K562 (cell line): ENCODE measurements around the gene MEIOB. TPM values are rescaled to one million over a fixed set of nuclear protein-coding genes. Genes with fewer than 3 reads are reported as not detected.

ENCODE experiments used
- CBFA2T2 ChIP-seq: fragments of 450-650 bp; conservative IDR thresholded peaks from 2 replicates; pipeline ENCODE4 v1.6.1; 2017; ENCODE audit warnings: mild to moderate bottlenecking
- CCNT2 ChIP-seq: IDR thresholded peaks from 2 replicates; pipeline ENCODE4 v1.6.1; 2011; ENCODE audit warnings: borderline replicate concordance, low read depth, mild to moderate bottlenecking, moderate library complexity, mixed read lengths, low read length; ENCODE audit not compliant: insufficient read length; ENCODE audit errors: extremely low read depth
- DMBX1 ChIP-seq: fragments of 250-450 bp; sonication (Bioruptor Pico); IDR thresholded peaks from 2 replicates; pipeline ENCODE4 v1.8.0; 2022; ENCODE audit warnings: inconsistent platforms, mild to moderate bottlenecking, moderate library complexity, borderline replicate concordance
- FOXP1 ChIP-seq: sonication (generic); formaldehyde crosslinking; IDR thresholded peaks from 2 replicates; pipeline ENCODE4 v1.8.0; 2022; ENCODE audit warnings: mild to moderate bottlenecking, missing genetic modification reagents
- HLTF ChIP-seq: fragments of 450-650 bp; IDR thresholded peaks from 2 replicates; pipeline ENCODE4 v1.6.1; 2016
- HNRNPLL ChIP-seq: fragments of 200-400 bp; formaldehyde crosslinking; IDR thresholded peaks from 2 replicates; pipeline ENCODE4 v1.6.1; 2017; ENCODE audit warnings: low read length, low read depth, mild to moderate bottlenecking; ENCODE audit not compliant: poor library complexity, severe bottlenecking
- NFIC ChIP-seq: fragments of 450-650 bp; IDR thresholded peaks from 2 replicates; pipeline ENCODE4 v1.6.1; 2017; ENCODE audit warnings: mild to moderate bottlenecking, inconsistent platforms
- NUFIP1 ChIP-seq: fragments of 450-650 bp; IDR thresholded peaks from 2 replicates; pipeline ENCODE4 v1.6.1; 2018; ENCODE audit not compliant: partially characterized antibody
- POLR2G ChIP-seq: fragments of 200-400 bp; formaldehyde crosslinking; IDR thresholded peaks from 2 replicates; pipeline ENCODE4 v1.6.1; 2017; ENCODE audit warnings: low read depth, mild to moderate bottlenecking, antibody characterized with exemption, low read length, moderate library complexity
- ZNF253 ChIP-seq: fragments of 250-450 bp; sonication (Bioruptor Pico); conservative IDR thresholded peaks from 2 replicates; pipeline ENCODE4 v1.6.1; 2021; ENCODE audit warnings: mild to moderate bottlenecking
- polyA plus RNA-seq, 8 experiments: library from polyadenylated mRNA; depleted of rRNA in 4 of 8; stranded (reverse) in 5 of 8; unstranded in 3 of 8; fragments of >200 nt; fragmentation: Nextera tagmentation in 2 of 8; fragmentation: Illumina TruSeq in 1 of 8; extraction: Ambion mirVana in 2 of 8; extraction: Trizol in 1 of 8; gene quantifications; 2 replicates each; pipeline versions ENCODE4 v1.2.1 to v1.2.3, GENCODE V29; 2011 to 2014; ENCODE audit warnings: inconsistent platforms in 1 of 8, missing spikeins in 1 of 8
- total RNA-seq, 7 experiments: library from RNA; depleted of rRNA in 6 of 7; stranded (reverse); fragments of >200 nt in 6 of 7; fragmentation: Illumina TruSeq in 2 of 7; extraction: Trizol in 2 of 7; gene quantifications; 2 replicates each; pipeline versions ENCODE4 v1.2.1 to v1.2.3, GENCODE V29; 2011 to 2021; ENCODE audit warnings: low replicate concordance in 1 of 7
- TF ChIP-seq, protein P1 (sequence below): fragments of 450-650 bp; IDR thresholded peaks from 2 replicates; pipeline ENCODE4 v1.6.1; 2016; ENCODE audit warnings: low read depth
- TF ChIP-seq, protein P2 (sequence below): sonication (generic); formaldehyde crosslinking; IDR thresholded peaks from 2 replicates; pipeline ENCODE4 v1.8.0; 2022; ENCODE audit warnings: mild to moderate bottlenecking, missing genetic modification reagents
- TF ChIP-seq, protein P3 (sequence below): fragments of 150-350 bp; conservative IDR thresholded peaks from 2 replicates; pipeline ENCODE4 v1.6.1; 2014; ENCODE audit warnings: low read length
- TF ChIP-seq, protein P4 (sequence below): conservative IDR thresholded peaks from 2 replicates; pipeline ENCODE4 v1.6.1; 2011; ENCODE audit warnings: low read depth, mild to moderate bottlenecking, low read length; ENCODE audit not compliant: control insufficient read depth

Gene MEIOB
- total and polyA plus RNA-seq, 9 of the 15 experiments (the other 6 are each of a cell fraction or from before 2014, with no cell fraction given): 25.4 to 203 (median 97.6) TPM

DNA sequence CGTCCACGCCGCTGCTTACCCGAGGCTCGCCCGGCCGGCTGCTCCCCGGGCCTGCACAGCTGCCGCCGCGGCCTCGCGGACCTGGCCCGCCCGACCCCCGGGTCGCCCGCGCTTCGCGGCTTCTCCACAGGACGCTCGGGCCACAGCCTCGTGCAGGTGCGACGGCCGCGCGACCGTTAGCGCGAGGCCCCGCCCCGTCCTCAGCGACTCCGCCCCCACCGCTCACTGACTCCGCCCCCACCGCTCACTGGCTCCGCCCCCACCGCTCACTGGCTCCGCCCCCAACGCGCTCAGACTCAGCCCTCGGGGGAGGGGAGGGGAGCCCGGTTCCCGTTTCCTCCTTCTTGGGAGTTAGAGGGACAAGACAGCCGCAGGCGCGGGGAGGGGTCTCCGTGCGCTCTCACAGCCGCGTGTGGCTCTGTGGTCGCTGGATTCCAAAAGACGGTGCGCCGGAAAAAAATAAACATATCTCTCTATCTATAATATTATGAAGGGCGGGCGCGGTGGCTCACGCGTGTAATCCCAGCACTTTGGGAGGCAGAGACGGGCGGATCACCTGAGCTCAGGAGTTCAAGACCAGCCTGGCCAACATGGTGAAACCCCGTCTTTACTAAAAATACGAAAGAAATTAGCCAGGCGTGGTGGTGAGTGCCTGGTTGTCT lies at the start of gene MEIOB (continued):
- no peak for TF ChIP-seq HNRNPLL
- no peak for TF ChIP-seq NUFIP1
- TF ChIP-seq HLTF: no peak
- TF ChIP-seq CCNT2: peak; percentile 17
- TF ChIP-seq CBFA2T2: no peak
- TF ChIP-seq, protein P1, sequence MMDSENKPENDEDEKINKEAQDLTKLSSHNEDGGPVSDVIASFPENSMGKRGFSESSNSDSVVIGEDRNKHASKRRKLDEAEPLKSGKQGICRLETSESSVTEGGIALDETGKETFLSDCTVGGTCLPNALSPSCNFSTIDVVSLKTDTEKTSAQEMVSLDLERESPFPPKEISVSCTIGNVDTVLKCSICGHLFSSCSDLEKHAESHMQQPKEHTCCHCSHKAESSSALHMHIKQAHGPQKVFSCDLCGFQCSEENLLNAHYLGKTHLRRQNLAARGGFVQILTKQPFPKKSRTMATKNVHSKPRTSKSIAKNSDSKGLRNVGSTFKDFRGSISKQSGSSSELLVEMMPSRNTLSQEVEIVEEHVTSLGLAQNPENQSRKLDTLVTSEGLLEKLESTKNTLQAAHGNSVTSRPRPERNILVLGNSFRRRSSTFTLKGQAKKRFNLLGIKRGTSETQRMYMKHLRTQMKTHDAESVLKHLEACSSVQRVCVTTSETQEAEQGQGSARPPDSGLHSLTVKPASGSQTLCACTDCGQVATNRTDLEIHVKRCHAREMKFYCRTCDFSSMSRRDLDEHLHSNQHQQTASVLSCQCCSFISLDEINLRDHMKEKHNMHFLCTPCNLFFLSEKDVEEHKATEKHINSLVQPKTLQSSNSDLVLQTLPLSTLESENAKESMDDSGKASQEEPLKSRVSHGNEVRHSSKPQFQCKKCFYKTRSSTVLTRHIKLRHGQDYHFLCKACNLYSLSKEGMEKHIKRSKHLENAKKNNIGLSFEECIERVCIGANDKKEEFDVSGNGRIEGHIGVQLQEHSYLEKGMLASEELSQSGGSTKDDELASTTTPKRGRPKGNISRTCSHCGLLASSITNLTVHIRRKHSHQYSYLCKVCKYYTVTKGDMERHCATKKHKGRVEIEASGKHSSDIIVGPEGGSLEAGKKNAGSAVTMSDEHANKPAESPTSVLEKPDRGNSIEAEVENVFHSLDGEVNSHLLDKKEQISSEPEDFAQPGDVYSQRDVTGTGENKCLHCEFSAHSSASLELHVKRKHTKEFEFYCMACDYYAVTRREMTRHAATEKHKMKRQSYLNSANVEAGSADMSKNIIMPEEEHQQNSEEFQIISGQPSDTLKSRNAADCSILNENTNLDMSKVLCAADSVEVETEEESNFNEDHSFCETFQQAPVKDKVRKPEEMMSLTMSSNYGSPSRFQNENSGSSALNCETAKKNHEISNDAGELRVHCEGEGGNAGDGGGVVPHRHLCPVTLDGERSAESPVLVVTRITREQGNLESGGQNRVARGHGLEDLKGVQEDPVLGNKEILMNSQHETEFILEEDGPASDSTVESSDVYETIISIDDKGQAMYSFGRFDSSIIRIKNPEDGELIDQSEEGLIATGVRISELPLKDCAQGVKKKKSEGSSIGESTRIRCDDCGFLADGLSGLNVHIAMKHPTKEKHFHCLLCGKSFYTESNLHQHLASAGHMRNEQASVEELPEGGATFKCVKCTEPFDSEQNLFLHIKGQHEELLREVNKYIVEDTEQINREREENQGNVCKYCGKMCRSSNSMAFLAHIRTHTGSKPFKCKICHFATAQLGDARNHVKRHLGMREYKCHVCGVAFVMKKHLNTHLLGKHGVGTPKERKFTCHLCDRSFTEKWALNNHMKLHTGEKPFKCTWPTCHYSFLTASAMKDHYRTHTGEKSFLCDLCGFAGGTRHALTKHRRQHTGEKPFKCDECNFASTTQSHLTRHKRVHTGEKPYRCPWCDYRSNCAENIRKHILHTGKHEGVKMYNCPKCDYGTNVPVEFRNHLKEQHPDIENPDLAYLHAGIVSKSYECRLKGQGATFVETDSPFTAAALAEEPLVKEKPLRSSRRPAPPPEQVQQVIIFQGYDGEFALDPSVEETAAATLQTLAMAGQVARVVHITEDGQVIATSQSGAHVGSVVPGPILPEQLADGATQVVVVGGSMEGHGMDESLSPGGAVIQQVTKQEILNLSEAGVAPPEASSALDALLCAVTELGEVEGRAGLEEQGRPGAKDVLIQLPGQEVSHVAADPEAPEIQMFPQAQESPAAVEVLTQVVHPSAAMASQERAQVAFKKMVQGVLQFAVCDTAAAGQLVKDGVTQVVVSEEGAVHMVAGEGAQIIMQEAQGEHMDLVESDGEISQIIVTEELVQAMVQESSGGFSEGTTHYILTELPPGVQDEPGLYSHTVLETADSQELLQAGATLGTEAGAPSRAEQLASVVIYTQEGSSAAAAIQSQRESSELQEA: no peak
- peak; percentile 86 for TF ChIP-seq POLR2G
- TF ChIP-seq FOXP1 (CRISPR knock-in tag): peak; percentile 57; the same call in 1 of the 2 replicates
- TF ChIP-seq, protein P2, sequence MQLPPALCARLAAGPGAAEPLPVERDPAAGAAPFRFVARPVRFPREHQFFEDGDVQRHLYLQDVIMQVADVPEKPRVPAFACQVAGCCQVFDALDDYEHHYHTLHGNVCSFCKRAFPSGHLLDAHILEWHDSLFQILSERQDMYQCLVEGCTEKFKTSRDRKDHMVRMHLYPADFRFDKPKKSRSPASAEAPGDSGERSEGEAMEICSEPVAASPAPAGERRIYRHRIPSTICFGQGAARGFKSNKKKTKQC (CRISPR knock-in tag): peak; percentile 69; the same call in 1 of the 2 replicates
- no peak for TF ChIP-seq ZNF253 (CRISPR knock-in tag)
- TF ChIP-seq, protein P3, sequence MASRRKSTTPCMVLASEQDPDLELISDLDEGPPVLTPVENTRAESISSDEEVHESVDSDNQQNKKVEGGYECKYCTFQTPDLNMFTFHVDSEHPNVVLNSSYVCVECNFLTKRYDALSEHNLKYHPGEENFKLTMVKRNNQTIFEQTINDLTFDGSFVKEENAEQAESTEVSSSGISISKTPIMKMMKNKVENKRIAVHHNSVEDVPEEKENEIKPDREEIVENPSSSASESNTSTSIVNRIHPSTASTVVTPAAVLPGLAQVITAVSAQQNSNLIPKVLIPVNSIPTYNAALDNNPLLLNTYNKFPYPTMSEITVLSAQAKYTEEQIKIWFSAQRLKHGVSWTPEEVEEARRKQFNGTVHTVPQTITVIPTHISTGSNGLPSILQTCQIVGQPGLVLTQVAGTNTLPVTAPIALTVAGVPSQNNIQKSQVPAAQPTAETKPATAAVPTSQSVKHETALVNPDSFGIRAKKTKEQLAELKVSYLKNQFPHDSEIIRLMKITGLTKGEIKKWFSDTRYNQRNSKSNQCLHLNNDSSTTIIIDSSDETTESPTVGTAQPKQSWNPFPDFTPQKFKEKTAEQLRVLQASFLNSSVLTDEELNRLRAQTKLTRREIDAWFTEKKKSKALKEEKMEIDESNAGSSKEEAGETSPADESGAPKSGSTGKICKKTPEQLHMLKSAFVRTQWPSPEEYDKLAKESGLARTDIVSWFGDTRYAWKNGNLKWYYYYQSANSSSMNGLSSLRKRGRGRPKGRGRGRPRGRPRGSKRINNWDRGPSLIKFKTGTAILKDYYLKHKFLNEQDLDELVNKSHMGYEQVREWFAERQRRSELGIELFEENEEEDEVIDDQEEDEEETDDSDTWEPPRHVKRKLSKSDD: no peak
- TF ChIP-seq NFIC: no peak
- TF ChIP-seq DMBX1 (CRISPR knock-in tag): no peak
- TF ChIP-seq, protein P4, sequence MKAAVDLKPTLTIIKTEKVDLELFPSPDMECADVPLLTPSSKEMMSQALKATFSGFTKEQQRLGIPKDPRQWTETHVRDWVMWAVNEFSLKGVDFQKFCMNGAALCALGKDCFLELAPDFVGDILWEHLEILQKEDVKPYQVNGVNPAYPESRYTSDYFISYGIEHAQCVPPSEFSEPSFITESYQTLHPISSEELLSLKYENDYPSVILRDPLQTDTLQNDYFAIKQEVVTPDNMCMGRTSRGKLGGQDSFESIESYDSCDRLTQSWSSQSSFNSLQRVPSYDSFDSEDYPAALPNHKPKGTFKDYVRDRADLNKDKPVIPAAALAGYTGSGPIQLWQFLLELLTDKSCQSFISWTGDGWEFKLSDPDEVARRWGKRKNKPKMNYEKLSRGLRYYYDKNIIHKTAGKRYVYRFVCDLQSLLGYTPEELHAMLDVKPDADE: peak; percentile 32; the same call in 1 of the 2 replicates
